HCT116 (cell line): Measurements from ENCODE around the gene DMBT1.

Experiments used
- EZH2 ChIP-seq: fragments of 200-600 bp; sonication (generic); IDR thresholded peaks from 2 replicates; pipeline ENCODE4 v1.6.1; 2017; ENCODE audit warnings: antibody characterized with exemption, mixed run types
- EZH2phosphoT487 ChIP-seq: fragments of 200-600 bp; IDR thresholded peaks from 2 replicates; pipeline ENCODE4 v1.6.1; 2018; ENCODE audit warnings: antibody characterized with exemption, borderline replicate concordance
- FOSL1 ChIP-seq: IDR thresholded peaks from 2 replicates; pipeline ENCODE4 v1.6.1; 2012; ENCODE audit warnings: low read depth
- POLR2A ChIP-seq: IDR thresholded peaks from 2 replicates; pipeline ENCODE4 v1.7.0; 2011; ENCODE audit warnings: borderline replicate concordance; ENCODE audit not compliant: insufficient read depth, insufficient read length; ENCODE audit errors: extremely low read depth
- POLR2AphosphoS5 ChIP-seq: IDR thresholded peaks from 2 replicates; pipeline ENCODE4 v1.6.1; 2011; ENCODE audit warnings: mild to moderate bottlenecking, low read depth, low read length, moderate library complexity
- TF ChIP-seq, protein P1 (sequence below), 3 experiments: fragments of 200-600 bp in 1 of 3; sonication (generic) in 1 of 3; IDR thresholded peaks in 2 of 3; conservative IDR thresholded peaks in 1 of 3; 2 replicates each; pipeline ENCODE4 v1.5.1; 2012 to 2017; ENCODE audit warnings: low read depth in 2 of 3, low read length in 2 of 3, antibody characterized with exemption in 1 of 3, borderline replicate concordance in 1 of 3, control low read depth in 1 of 3, mild to moderate bottlenecking in 1 of 3, mixed read lengths in 1 of 3, mixed run types in 1 of 3, moderate library complexity in 1 of 3; ENCODE audit not compliant: insufficient read depth in 1 of 3

DNA sequence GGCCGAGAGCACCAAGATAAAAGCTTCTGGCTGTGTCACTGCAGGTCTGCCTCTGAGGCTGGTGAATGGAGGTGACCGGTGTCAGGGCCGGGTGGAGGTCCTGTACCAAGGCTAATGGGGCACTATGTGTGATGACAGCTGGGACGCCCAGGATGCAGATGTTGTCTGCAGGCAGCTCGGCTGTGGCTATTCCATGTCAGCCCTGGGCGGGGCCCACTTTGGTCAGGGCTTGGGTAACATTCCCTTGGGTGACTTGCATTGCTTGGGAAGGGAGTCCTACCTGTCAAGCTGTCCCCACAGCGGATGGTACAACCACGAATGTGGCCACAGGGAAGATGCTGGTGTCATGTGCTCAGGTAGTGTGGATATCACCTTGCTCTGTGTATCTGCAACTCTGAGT lies 8.0 kb downstream of the DMBT1 start:
- TF ChIP-seq, protein P1, sequence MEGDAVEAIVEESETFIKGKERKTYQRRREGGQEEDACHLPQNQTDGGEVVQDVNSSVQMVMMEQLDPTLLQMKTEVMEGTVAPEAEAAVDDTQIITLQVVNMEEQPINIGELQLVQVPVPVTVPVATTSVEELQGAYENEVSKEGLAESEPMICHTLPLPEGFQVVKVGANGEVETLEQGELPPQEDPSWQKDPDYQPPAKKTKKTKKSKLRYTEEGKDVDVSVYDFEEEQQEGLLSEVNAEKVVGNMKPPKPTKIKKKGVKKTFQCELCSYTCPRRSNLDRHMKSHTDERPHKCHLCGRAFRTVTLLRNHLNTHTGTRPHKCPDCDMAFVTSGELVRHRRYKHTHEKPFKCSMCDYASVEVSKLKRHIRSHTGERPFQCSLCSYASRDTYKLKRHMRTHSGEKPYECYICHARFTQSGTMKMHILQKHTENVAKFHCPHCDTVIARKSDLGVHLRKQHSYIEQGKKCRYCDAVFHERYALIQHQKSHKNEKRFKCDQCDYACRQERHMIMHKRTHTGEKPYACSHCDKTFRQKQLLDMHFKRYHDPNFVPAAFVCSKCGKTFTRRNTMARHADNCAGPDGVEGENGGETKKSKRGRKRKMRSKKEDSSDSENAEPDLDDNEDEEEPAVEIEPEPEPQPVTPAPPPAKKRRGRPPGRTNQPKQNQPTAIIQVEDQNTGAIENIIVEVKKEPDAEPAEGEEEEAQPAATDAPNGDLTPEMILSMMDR (IDR thresholded peaks at IDR 0.05 in 2 of 3, conservative IDR thresholded peaks at IDR 0.05 in 1 of 3; ENCODE audit: borderline replicate concordance in 1 of 3, insufficient read depth in 1 of 3, low read depth in 2 of 3, low read length in 2 of 3) = no peak
- TF ChIP-seq POLR2A (no peak), EZH2 (no peak), POLR2AphosphoS5 (no peak), FOSL1 (no peak), EZH2phosphoT487 (no peak)
